OCI-M2 (cell line): ENCODE measurements around the gene ALLC.

ENCODE experiments used
- DNase-seq: peaks from one replicate; lab custom pipeline; 2025; ENCODE audit not compliant: unreplicated experiment; lab: John Stamatoyannopoulos, UW

The ALLC gene

DNA sequence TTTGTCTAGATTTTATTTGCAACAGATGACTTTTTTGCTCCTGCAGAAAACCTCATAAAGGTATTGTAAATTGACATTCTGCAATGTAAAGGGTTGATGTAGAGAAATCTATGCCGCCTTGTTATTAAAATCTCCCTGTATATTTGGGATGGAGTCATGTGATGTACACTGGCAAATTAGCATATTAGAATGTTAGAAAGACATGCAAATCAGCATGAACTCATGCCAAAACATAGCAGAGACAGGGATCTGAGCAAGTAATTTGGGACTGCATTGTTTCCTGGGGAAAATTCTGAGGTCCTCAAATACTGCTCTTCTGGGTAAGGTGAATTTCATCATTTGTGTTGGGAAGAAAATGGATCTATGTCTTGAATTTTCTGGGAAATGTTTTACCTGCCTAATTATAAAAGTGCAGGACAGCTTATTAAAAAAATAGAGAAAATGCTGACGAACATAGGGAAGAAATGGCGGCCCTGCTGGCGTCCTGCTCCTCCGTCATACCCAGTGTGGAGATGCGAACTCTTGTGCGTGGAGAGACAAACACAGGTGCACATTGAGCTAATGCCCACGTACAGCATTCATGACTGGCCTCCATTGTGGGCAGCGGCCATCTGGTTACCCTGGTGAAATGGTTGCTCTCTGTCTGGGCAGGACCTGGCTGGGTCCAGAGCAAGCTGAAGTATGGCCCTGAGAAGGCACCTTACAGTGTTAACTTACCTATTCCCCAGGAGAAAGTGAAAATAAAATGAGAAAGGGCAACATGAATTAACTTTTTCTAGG is 16.3 kb downstream of the ALLC start:
- DNase-seq = no peak

GRCh38 chr2:3675687-3676086 is 17.7 kb downstream of the ALLC start:
- DNase-seq = no peak

DNA sequence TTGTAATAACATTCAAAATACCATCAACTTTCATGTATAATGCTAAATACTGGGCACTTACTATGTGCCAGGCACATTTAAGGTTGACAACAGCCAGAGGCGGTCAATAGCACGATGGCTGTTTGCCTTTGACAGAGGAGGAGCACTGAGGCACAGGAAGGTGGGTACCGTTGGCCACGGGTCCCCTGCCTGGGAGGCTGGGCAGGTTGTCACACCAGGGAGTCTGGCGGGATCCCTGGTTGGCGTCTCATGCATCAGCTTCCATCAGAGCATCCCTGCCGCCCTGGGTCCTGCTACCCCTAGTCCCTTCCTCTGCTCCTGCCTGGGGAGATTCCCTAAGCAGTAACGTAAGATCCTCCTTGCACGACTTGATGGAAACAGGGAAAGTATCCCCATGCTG is 19.4 kb downstream of the ALLC start:
- DNase-seq = no peak

DNA sequence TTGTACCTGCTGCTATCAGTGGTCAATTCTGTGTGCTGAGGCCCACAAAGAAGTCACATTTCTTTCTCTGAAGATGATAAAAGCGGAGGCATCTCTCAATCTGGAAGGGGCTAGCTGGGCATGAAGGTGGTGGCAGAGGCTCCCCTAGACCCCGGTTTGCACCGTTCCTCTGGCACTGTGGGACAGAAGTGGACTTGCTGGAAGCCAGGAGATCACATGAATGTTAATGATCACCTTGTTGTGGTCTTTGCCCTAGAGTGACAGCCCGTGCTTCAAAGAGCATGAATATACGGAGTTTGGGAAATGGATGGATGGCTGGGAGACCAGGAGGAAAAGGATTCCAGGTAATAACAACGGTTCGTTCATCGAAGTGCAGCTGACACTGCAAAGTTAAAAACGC is 20.2 kb downstream of the ALLC start:
- DNase-seq = no peak

DNA sequence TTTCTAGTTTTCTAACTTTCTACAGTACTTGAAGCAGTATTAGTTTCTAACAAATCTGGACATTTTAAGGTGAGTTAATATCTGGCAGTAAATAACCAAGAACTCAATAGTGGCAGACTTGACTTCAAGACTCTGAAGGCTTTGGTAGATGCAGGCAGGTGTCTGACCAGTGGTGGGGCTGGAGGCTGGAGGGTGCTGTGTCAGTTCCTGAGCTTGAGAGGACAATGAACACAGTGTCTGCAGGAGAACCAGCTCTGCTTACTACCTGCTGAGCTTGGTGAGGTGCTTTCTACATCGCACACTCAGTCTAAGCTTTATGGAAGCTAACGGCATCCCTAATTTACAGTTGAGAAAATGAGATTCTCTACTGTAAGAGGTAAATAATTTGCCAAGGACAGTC is 21.2 kb downstream of the ALLC start:
- DNase-seq = no peak

GRCh38 chr2:3679616-3680393 is 21.8 kb downstream of the ALLC start:
- DNase-seq = no peak

DNA sequence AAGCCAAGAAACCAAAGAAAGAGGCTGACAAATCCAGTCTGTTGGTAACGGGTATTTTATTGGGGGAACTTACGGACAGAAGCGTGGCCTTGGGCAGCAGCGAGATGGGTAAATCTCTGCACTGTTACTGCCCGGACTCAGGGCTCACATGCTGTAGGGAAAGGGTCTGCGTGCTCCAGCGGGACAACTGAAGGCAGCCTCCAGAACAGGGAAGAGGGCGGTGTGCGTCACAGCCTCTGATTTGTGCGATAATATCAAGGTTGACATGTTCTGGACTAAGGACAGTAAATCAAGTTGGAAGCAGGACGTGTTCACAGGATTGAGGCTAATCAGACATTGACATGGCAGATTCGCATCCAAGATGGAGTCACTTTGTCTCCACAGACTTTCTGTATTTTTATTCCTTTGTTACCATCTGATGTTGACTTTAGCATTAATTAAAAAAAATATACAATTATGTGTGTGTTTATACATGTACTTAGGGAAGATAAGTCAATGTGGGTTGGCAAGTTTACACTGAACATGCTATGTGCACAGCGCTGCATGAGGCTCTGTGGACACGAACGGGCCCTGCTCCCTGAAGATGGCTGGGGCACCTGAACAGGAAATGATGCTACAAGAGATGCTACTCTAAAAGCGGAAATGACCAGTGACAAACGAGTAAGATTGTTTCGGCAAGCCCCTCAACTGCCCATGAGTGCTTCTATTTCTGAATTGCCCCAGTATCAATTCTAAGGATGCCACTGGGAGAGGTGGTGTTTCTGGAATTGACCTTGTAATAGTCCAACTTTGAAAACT is 22.7 kb downstream of the ALLC start:
- no peak for DNase-seq

DNA sequence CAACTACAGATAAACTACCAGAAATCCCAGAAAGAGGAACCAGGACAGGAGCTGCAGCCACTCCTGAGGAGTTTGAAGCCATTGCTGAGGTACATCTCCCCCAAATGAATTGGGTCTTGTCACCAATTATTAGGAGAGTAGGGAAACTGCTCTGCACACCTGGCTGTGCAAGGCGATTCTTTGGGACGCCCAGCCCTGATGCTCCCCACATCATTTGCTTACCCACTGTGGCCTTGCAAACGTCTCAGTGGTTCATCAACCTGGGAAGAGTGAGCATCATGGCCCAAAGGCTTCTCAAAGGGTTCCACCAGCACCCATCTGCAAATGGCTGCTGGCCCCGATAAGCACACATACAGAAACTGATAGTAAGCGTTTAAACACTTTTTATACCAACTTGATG is 23.6 kb downstream of the ALLC start:
- DNase-seq = no peak

- no peak for DNase-seq
Observed at GRCh38 chr2:3682811-3683210, 24.8 kb downstream of the ALLC start.

- DNase-seq = no peak
Observed at GRCh38 chr2:3683748-3684454, 25.9 kb downstream of the ALLC start.

DNA sequence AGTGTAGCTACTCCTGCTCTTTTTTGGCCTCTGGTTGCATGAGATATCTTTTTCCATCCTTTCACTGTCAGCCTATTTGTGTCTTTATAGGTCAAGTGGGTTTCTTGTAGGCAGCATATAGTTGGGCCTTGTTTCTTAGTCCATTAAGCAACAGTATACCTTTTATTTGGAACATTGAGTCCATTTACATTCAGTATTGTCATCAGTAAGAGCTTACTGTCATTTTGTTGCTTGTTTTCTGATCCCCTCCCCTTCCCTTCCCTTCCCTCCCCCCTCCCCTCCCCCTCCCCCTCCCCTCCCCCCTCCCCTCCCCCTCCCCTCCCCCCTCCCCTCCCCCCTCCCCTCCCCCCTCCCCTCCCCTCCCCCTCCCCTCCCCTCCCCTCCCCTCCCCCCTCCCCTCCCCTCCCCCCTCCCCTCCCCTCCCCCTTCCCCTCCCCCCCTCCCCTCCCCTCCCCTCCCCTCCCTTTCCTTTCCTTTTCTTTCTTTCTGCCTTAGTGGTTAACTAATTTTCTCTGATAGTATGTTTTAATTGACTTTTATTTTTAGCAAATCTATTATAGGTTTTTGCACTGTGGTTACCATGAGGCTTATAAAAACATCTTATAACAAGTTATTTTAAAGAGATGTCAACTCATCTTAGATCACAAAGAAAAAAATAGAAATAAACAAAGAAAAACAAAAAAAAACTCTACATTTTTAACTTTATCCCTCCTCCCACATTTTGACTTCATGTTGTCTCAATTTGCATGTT is 32.2 kb downstream of the ALLC start:
- no peak for DNase-seq

DNA sequence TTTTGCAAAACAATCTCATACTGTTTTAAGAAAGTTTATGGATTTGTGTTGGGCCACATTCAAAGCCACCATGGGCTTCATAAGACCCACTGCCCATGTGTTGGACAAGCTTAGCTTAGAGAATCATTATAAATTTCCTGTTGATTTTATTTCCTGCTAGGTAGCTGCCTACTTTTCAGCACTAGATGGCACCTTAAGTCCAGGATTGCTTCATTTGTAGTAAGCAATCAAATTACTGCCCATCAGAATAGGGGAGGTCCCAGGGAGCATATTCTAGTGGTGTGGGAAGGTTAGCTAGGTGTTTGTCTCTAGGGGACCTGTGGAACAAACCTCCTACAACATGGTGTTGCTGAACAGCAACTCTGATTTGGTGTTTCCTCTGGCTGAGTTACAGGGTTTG is 34.4 kb downstream of the ALLC start:
- DNase-seq = no peak

DNA sequence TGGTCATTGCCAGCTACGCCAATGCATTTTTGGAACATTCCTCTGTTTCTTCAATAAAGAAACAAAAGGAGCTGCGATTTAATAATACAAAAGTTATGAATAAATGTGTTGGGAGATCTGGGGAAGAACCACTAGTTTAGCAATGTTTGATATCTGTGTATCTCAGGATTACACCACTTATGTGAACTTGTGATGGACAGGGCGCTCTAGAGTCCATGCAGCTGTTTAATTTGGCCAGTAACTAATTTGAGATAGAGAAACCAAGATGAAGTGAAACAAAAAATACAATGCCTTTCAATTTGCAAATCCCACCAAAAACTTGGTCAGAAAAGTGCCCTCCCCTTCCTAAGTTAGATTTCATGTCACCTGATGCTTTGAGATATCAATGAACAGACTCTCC is 38.5 kb downstream of the ALLC start:
- no peak for DNase-seq

- no peak for DNase-seq
Observed at GRCh38 chr2:3701071-3701470, 43.1 kb downstream of the ALLC start.

DNA sequence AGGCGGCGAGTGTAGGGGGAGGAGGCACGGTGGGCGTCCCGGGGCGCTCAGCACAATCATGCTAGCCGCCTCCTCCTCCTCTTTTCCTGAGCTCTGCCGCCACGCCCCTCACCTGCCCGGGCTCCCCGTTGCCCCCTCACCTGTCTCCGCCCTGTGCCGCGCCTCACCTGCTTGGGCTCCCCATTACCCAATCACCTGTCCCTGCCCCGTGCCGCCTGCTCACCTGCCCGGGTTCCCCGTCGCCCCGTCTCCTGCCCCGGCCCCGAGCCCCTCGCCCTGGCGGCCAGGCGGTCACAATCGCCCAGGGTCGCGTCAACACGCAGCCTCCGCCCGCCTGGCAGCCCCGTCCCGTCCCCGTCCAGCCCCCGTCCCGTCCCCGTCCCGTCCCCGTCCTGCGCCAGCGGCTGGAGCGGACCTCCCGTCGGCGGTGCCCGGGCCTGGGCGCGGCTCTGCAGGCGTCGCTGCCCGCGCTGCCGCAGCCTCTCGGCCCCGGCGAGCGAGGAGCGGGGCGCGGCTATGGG is 45.3 kb downstream of the ALLC start, which contains the start of gene DCDC2C:
DCDC2C (plus strand) TSS at position 340 of the 521 bp plus-strand sequence; CDS start at position 517, 177 bp downstream.
- no peak for DNase-seq

DNA sequence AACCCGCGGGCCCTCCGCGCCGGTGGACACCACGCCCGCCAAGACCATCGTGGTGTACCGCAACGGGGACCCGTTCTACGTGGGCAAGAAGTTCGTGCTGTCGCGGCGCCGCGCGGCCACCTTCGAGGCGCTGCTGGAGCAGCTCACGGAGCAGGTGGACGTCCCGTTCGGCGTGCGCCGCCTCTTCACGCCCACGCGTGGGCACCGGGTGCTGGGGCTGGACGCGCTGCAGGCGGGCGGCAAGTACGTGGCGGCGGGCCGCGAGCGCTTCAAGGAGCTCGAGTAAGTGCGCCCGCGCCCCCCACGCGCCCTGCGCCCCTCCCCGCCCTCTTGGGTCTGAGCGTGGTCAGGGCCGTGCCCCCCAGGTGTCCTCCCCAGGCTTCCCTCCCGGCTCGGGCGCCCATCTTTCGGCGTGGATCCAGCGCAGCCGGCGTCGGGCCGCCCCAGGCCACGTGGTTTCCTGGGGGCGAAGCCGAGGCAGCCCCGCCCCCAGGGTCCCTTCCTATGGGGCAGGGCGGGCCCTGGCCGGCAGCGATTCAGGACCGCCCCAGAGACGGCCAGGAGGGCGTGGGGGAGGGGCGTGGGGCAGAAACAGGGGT is 45.9 kb downstream of the ALLC start:
- DNase-seq = no peak

- DNase-seq = no peak
Observed at GRCh38 chr2:3704692-3705091, 46.7 kb downstream of the ALLC start.

DNA sequence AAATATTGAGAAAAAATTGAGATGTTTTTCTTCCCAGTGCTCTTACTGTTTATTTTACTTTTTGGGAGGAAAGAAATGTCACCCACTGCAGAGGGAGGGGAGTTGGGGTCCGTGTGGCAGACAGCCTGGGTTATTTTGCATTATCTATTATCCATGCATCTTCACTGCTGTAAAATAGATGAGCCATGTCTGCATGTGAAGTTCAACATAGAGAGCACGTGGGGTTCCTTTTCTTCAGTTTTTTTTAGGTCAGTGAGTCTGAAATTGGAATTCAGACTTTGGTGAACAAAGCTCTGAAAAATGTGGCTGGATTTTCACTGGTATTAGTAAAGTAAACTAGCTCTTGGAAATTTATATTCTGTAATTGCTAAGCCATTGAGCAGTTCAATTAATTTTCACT is 47.8 kb downstream of the ALLC start:
- no peak for DNase-seq

- no peak for DNase-seq
Observed at GRCh38 chr2:3706892-3707291, 48.9 kb downstream of the ALLC start.

DNA sequence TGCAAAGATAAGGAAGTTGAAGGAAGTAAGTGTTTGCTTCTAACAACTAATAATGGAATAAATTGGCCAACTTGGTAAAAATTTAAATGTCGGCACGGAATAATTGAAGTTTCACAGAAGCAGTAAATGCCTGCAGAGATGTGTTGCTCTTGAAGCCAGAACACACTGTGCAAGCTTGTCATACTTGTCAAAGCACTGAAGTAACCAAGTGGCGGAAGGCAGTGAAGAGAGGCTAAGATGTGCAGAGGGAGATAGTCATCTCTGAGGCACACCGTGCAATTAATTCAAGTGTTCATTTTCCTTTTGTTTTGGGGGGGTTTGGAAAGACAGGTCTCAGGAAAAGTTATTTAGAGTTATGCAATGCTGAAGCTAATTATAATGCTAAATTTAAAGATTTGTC is 50.6 kb downstream of the ALLC start:
- DNase-seq = no peak
